ENCODE results near the gene ZDHHC18.
A peak's percentile ranks its signal among the peaks of the same experiment; 100 is the strongest.
"Not testable (repeated sequence)": the region's sequence is repeated elsewhere in the genome, so short reads cannot be mapped to it uniquely, and the experiment has no call there.

ZDHHC18 gene

DNA sequence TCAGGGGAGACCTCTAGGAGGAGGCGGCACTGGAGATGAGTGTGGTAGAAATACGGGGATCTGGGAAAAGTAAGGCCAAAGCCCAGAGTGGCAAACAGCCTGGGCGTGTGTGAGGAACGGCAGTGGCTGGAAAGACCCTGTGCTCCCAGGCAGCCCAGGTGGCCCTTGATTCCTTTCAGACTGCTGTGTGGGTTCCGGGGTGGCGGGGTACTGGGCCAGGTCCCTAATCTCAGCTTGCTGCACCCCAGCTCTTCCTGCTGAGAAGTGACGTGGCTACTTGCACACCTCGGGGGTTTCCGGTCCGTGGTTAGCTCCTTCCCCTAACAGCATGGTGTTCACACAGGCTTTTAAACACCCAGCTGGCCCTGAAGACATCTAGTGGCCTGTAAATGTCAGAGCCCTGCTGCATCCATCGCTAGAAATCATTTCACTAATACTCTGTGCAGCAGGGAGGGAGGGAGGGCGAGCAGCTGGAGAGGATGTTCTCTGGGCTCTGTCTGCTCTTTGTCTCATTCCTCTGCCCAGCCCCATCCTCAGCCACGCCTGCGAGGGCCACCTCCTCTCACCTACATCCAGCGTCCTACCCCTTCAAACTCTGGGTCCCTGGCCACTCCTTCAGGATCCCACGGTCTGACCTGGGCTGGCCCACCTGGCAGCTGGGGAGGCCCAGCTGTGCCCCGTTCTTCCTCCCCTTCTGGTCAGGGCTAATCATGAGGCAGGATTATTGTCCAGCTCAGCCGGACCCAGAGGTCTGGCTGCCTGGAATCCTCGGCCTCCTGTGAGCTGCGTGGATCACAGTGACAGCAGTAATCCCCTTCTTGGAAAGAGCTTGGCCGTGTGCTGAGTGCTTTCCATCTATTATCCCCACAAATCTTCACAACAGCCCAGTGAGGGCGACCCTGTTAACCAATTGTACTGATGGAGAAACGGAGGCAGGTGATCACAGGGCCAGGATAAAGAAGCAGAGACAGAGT, 7.2 kb downstream of the ZDHHC18 start:
- DNase-seq (ENCODE audit: low read depth in 3 of 3): peak; percentile 52 to 86 (median 66)

DNA sequence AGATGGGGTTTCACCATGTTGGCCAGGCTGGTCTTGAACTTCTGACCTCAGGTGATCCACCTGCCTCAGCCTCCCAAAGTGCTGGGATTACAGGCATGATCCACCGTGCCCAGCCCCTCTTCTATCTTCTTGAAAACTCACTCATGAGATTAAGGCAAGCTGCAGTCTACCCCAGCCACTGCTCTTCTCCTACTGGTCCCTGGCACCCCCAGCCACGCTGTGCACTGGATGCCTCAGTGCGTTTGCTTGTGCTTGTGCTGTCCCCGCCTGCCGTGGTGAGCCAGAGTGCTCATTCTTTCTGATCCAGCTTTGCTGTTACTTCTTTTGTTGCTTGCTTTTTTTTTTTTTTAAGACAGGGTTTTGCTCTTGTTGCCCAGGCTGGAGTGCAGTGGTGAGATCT, 11.2 kb downstream of the ZDHHC18 start:
- not testable (repeated sequence) for DNase-seq (ENCODE audit: low read depth in 3 of 3)

DNA sequence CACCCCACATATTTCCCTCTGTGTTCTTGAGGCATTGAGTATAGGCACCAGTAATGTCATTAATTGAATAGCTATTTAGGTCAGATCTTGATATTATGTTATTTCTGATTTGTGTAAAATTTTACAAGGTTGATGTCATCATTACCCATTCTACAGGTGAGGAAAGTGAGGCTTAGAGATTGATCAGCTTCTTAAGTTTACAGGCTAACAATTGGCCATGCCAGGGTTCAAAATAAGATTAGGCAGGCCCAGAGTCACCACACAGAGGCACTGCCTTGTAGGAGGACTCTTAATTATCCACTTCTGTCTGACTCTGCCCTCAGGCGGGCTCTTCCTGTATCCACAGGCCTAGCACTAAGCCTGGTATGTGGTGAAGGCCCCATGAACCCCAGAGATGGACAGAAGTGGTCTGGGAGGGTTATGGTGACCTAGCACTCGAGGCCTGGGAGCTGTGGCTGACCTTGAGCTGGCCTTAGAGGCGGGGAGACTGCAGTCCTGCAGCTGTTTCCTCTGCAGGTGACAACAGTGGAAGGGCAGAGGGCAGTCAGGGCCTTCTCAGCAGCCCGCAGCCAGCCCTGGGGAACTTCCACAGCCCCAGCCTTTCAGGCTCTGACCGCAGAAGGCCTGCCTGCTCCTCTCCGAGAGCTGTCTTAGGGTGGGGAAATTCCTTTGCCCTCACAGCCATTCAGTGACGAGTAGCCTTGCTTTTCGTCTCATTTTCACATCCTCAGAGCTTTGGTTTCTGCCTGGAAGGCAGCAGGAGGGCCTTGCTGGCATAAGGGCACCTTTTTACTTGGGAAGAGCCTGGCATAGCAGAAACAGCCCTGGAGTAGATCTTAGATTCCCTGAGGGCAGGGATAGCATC, 12.2 kb downstream of the ZDHHC18 start:
- DNase-seq (ENCODE audit: low read depth in 3 of 3): peak in 1 of 3 experiments; percentile 34

DNA sequence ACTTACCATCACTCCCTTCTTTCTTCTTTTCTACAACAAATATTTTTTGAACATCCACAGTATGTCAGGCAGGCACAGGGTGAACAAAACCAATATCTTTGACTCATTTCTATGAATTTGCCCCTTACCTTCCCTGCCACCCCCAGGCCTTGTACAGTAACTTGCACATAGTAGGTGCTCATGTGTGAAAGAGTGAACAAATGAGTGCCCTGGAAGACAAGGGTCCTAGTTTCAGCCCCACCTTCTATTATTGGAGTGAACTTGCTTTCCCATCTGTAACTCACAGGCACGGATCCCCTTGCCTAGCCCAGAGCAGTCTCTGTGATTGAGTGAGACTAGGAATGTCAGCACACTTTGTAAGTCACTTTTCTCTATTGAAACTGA, 12.8 kb downstream of the ZDHHC18 start:
- no peak for DNase-seq (ENCODE audit: low read depth in 3 of 3)

DNA sequence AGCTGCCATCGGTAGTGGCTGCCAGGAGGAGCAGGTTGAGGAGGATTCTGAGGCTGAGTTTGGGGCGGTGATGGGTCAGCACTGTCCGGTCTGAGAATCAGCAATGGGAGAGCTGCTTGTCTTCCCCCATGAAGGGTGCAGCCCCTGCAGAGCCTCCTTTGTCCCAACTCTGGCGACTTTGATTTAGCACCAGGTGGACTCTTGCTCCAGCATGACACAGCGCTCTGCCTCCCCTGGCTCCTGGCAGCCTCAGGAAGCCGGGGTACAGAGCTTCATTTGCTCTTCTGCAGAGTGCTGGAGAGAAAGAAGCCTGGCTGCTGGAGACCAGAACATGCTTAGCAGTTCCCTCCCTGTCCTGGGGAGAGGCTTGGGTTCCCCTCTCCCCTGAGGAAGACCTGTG, 13.3 kb downstream of the ZDHHC18 start:
- DNase-seq (ENCODE audit: low read depth in 3 of 3): no peak

GRCh38 chr1:26844424-26845196, 18.1 kb downstream of the ZDHHC18 start:
- no peak for DNase-seq (ENCODE audit: low read depth in 3 of 3)

DNA sequence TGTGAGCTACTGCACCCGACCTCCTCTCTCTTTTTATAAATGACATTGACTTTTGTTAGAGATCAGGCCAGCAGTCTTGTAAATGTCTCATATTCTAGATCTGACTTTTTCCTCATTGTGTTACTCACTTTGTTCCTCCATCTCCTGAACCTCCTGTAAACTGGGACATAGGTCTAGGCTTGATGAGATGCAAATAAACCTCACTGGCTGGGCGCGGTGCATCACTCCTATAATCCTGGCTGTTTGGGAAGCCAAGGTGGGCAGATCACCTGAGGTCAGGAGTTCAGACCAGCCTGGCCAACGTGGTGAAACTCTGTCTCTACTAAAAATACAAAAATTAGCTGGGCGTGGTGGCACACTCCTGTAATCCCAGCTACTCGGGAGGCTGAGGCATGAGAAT, 21.3 kb downstream of the ZDHHC18 start:
- not testable (repeated sequence) for DNase-seq (ENCODE audit: low read depth in 3 of 3)

GRCh38 chr1:26848499-26848898, 22.0 kb downstream of the ZDHHC18 start:
- DNase-seq (ENCODE audit: low read depth in 3 of 3): no peak

GRCh38 chr1:26848941-26849774, 22.7 kb downstream of the ZDHHC18 start:
- no peak for DNase-seq (ENCODE audit: low read depth in 3 of 3)

DNA sequence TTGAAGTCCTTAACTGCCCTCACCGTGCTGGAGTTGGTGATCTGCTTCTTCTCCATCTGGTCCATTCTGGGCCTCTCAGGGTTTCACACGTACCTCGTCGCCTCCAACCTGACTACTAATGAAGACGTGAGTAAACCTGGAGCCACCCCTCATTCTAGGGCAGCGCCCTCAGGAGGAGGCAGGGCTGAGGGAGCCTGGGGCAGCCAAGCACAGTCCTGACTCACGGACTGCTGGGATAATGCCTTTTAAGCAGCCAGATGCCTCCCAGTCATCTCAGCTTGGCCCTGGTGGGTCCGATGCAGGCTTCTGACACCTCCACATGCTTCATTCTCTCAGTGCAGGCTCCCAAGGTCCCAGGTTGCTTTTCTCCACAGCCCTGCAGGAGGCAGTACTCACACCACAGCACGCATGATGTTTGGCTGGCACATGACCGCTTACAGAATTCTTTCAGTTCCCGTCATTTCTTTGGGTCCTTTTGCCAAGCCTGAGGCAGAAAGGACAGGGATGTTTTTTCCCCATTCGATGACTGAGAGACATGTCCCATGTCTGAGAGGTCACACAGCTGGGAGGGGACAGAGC, 24.7 kb downstream of the ZDHHC18 start:
- no peak for DNase-seq (ENCODE audit: low read depth in 3 of 3)

DNA sequence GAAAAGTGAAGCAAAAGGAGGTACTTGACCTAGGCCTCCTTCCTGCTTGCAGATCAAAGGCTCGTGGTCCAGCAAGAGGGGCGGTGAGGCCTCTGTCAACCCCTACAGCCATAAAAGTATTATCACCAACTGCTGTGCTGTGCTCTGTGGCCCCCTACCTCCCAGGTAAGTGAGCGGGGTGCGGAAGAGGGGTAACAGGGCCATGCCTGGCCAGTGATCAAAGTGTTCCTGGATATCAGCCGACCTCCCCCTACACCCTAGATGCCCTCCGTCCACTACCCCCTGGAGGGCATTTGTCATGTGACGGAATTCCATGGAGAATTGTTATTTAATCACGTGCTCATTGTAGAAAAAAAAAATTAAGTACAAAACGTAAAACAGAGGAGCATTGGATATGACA, 26.2 kb downstream of the ZDHHC18 start:
- no peak for DNase-seq (ENCODE audit: low read depth in 3 of 3)

DNA sequence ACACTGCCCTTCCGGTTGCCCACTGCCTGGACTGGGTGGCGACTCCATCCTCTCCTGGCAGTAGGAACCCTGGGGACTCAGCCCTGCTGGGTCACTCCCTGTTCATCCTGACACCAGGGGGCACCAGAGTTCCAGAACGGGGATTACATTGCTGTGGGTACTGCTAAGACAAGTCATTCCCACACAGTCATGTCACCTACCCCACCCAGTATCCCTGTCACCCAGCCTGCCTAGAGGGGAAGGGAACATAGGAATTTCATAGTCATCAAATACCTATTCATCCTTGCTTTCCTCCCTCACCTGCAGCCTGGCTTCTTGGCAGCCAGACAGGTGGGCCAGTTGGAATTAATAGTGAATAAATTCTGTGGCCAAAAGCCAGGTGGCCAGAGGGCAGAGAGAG, 26.7 kb downstream of the ZDHHC18 start:
- peak; percentile 63 to 77 (median 68) for DNase-seq (ENCODE audit: low read depth in 3 of 3)

DNA sequence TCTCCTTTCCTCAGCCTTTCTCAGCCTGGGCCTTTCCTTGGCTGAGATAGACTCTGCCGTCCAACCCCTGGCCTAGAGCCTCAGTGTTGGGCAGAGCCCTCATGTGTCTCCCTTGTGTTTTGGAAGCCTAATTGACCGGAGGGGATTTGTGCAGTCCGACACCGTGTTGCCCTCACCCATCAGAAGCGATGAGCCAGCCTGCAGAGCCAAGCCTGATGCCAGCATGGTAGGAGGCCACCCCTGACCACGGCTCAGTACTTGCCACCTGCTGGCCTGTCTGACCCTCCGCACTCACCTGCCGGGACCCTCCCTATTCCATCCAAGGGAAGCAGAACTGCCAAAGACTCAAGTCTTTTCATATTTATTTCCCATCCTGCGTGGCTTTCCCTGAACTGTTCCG, 27.1 kb downstream of the ZDHHC18 start:
- DNase-seq (ENCODE audit: low read depth in 3 of 3): no peak

DNA sequence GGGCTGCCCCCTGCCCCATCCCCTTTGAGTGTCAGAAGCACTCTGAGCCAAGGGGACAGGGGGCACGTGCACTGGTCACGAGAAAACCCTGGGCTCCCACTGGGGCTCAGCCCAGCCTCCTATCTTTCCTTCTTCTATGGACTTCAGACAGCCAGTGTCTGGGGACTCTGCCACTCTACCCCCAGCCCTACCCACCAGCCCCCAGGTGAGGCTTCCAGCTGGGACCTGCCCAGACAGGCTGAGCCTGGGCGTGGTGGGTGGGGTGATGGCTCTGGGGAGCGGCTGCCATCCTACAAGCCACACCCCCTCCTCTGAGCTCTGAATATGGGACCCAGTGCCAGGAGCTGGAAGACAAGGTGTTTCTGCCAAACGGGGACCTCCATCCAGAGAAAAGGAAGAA, 28.4 kb downstream of the ZDHHC18 start:
- no peak for DNase-seq (ENCODE audit: low read depth in 3 of 3)

- no peak for DNase-seq (ENCODE audit: low read depth in 3 of 3)
Observed at GRCh38 chr1:26855636-26856035, 29.1 kb downstream of the ZDHHC18 start.

DNA sequence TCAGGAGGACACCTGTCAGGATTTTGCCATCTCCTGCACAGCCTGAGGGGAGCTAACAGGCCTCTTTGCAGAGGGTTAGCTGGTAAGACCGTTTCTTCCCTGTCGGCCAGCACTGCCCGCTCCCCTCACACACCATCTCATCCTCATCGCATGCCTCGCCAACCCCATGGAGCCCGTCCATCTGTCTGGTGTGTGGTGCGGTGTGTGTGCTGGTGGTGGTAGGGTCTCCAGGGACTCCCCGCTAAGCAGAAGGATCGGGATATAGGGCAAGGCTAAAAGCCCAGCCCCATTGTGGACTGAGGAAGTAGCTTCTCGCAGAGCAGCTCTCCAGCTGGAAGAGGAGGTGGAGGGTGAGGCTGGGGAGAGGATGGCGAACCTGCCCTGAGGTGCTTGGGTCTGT, 29.7 kb downstream of the ZDHHC18 start:
- DNase-seq (ENCODE audit: low read depth in 3 of 3): no peak

DNA sequence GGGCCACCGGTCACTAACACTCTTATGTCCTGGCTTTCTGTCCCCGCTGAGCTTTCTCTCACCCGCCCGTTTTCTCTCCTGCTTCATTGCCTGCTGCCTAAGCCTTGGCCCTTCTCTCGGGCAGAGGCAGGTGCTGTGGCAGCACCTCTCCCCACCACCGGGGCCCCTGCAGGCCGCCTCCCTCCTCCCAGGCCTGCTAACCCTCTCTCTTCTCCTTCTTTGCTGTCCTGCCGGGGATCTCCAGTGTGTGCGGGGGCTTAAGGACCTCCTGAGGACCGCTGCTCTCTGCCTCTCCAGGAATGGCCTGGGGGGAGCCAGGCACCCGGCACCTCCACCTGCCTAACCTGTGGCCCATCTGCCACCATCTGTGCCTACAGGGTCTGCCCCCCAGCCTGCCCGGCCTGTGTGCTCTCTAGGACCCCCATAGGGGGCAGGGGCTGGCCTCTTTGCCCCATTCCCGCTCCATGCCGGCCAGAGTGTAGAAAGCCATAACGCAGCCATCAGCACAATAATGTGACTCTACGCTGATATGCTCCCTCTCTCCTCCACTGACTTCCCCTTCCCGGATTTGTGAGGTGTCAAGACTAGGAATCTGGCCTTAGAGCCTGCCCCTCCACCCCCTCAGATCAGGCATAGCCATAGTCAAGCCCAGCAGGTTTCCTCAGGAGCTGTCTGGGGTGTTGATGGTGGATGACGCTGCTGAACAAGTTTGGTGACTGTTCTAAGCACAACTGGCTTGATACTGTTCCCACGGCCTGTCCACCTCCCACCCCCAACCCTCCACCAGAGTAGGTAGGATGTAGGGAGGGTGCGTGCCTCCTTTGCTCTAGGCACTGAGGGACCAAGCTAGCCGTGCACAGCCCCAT, 30.3 kb downstream of the ZDHHC18 start:
- no peak for DNase-seq (ENCODE audit: low read depth in 3 of 3)

- DNase-seq (ENCODE audit: low read depth in 3 of 3): no peak
Observed at GRCh38 chr1:26857473-26858060, 31.1 kb downstream of the ZDHHC18 start.

- DNase-seq (ENCODE audit: low read depth in 3 of 3): no peak
Observed at GRCh38 chr1:26858160-26858559, 31.7 kb downstream of the ZDHHC18 start.
